Common myeloid progenitor, CD34-positive (primary cell): ENCODE results near the gene DRD2.

Source experiments
- CTCF ChIA-PET: fragments of 350-600 bp; sonication (Branson Sonifier 250); formaldehyde crosslinking; loops from one replicate; lab custom pipeline; 2021; ENCODE audit warnings: antibody characterized with exemption; lab: Charles Lee
- POLR2A ChIA-PET: fragments of 350-600 bp; sonication (Branson Sonifier 250); formaldehyde crosslinking; loops from one replicate; lab custom pipeline; 2021; ENCODE audit warnings: antibody characterized with exemption; lab: Charles Lee
- DNase-seq, 3 donors: peaks; one replicate each; pipeline versions ENCODE4 v3.0.0 to v3.0.0-alpha.2; 2013
- H3K27ac ChIP-seq, 2 experiments: 1 replicate in 1 of 2; 2 replicates in 1 of 2; pipeline ENCODE4 v1.7.0; 2013; ENCODE audit warnings: inconsistent platforms in 2 of 2, low read length in 2 of 2, mild to moderate bottlenecking in 2 of 2, low read depth in 1 of 2, moderate library complexity in 1 of 2; ENCODE audit not compliant: severe bottlenecking in 2 of 2, insufficient read depth in 1 of 2, poor library complexity in 1 of 2
- H3K27me3 ChIP-seq, 5 experiments: replicated peaks in 2 of 5; 1 replicate in 3 of 5; 2 replicates in 2 of 5; pipeline versions ENCODE4 v1.6.1 to v1.7.0; 2013; ENCODE audit warnings: low read length in 4 of 5, mild to moderate bottlenecking in 2 of 5, moderate library complexity in 2 of 5, inconsistent platforms in 1 of 5; ENCODE audit not compliant: insufficient read depth in 5 of 5, control insufficient read depth in 4 of 5
- H3K36me3 ChIP-seq, 4 experiments: 1 replicate in 2 of 4; 2 replicates in 2 of 4; pipeline versions ENCODE4 v1.6.1 to v1.7.0; 2013; ENCODE audit warnings: low read length in 3 of 4, control low read depth in 1 of 4, mild to moderate bottlenecking in 1 of 4; ENCODE audit not compliant: control insufficient read depth in 4 of 4, insufficient read depth in 4 of 4
- H3K4me1 ChIP-seq, 4 experiments: 1 replicate in 3 of 4; 2 replicates in 1 of 4; pipeline versions ENCODE4 v1.6.1 to v1.7.1; 2013; ENCODE audit warnings: low read length in 3 of 4, mild to moderate bottlenecking in 3 of 4, control low read depth in 1 of 4, inconsistent platforms in 1 of 4, moderate library complexity in 1 of 4; ENCODE audit not compliant: control insufficient read depth in 4 of 4, insufficient read depth in 4 of 4; ENCODE audit errors: control extremely low read depth in 1 of 4
- H3K4me3 ChIP-seq, 7 experiments: 1 replicate in 4 of 7; 2 replicates in 3 of 7; pipeline versions ENCODE4 v1.5.1 to v1.7.0; 2013; ENCODE audit warnings: mild to moderate bottlenecking in 7 of 7, low read length in 6 of 7, moderate library complexity in 6 of 7, inconsistent platforms in 2 of 7, low read depth in 2 of 7, control low read depth in 1 of 7; ENCODE audit not compliant: insufficient read depth in 4 of 7, control insufficient read depth in 1 of 7; ENCODE audit errors: extremely low read depth in 1 of 7
- H3K9me3 ChIP-seq, 5 experiments: 1 replicate in 4 of 5; 2 replicates in 1 of 5; pipeline versions ENCODE4 v1.6.1 to v1.7.1; 2013; ENCODE audit warnings: low read length in 4 of 5, mild to moderate bottlenecking in 2 of 5, inconsistent platforms in 1 of 5, low read depth in 1 of 5, moderate library complexity in 1 of 5; ENCODE audit not compliant: control insufficient read depth in 4 of 5, insufficient read depth in 2 of 5; ENCODE audit errors: control extremely low read depth in 1 of 5
- WGBS: methylation state at CpG from one replicate; pipeline ENCODE4 v1.1.5; 2013; ENCODE audit not compliant: insufficient coverage; 5-methylcytosine and 5-hydroxymethylcytosine counted together

DRD2 gene

DNA sequence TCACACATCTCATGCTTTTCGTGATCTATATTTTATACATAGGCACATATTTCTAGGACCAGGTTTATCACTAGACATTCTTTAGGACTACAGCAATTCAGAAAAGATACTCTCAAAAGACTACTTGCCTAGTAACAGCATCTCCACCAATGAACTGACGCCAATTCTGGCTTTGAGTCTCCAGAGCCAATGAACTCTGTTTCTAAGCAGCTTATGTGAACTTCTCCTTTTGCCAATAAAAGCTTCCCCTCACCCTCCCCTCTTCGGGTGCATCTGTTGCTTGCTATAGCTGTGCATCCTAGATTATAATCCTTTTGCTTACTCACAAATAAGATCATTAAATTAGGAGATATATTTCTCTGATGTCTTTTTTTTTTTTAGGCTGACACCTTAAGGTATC is 99.0 kb downstream of the DRD2 start:
- peak; percentile 76 to 97 (median 95) for DNase-seq
- ChIA-PET CTCF (no interaction called here), POLR2A (no interaction called here)
- peaks cover 0 to 6% (median 3%) of the 10 kb centered on the region in 4 experiments for H3K4me1 ChIP-seq
- WGBS, result 0% methylated on average over 2 of the region's 3 CpGs
- H3K9me3 ChIP-seq, result no peaks in the 10 kb centered on the region
- H3K27ac ChIP-seq, result no peak overlapping the region
- H3K36me3 ChIP-seq, result no peaks in the 10 kb centered on the region
- H3K4me3 ChIP-seq, result no peak overlapping the region
- H3K27me3 ChIP-seq, result no peaks in the 10 kb centered on the region

DNA sequence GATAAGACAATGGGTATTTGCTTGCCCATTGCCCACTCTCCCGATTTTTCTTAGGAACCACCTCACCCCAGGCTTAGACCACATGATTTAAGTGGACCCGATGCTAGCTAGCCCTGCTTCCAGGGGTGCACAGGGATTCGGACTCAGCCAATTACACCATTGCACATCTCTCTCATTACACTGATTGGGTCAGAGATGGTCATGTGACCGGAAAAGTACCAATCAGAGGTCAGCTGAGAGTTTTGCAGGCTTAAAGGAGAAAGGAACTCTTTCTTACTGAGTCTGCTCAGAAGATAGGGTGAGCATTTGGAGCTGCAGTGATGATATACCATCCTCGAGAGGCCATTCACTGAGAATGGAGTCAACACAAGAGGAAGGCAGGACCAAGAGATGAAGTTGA is 99.8 kb downstream of the DRD2 start:
- H3K36me3 ChIP-seq, result no peaks in the 10 kb centered on the region
- 100% methylated on average over 4 of the region's 5 CpGs for WGBS
- peak in 1 of 3 donors; percentile 15 for DNase-seq
- H3K4me3 ChIP-seq, result no peak overlapping the region
- no peaks in the 10 kb centered on the region for H3K9me3 ChIP-seq
- H3K27me3 ChIP-seq, result no peaks in the 10 kb centered on the region
- peaks cover 0 to 6% (median 3%) of the 10 kb centered on the region in 4 experiments for H3K4me1 ChIP-seq
- ChIA-PET CTCF (interaction anchor here (1.1 kb wide), 1 partner anchor 1393 kb away, joined by 3 read pairs; no protein-coding TSS in a partner anchor), POLR2A (no interaction called here)
- no peak overlapping the region for H3K27ac ChIP-seq

DNA sequence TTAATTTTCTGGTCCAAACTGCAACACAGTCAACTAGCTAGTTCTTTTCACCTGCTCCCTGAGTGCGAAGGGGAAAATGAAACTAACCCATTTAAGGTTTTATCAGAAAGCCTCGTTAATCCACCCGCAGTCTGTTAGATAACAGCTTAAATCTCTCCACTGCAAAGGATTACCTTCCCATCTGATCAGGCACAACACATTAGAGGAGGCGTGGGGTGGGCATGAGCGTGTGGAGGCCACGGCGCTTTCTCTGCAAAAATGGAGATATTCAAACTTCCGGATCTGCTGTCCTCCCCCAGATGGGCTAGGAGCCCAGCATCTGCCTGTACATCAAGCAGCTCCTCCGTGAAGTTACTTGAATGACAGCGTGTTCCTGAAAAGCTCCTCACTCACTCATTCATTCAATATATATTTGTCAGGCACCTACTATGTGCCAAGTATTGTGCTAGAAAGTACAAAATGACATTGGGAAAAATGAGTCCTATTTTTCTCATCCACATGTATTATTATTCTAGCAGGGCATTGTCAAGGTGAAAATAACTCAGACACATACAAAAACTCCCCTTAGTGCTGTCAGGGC is 101.1 kb downstream of the DRD2 start:
- Histone ChIP-seq H3K4me1 (peaks cover 0 to 6% (median 3%) of the 10 kb centered on the region in 4 experiments), H3K27me3 (no peaks in the 10 kb centered on the region), H3K27ac (no peak overlapping the region), H3K4me3 (no peak overlapping the region), H3K9me3 (no peaks in the 10 kb centered on the region), H3K36me3 (no peaks in the 10 kb centered on the region)
- POLR2A ChIA-PET, result no interaction called here
- CTCF ChIA-PET, result no interaction called here
- 96% methylated on average over 8 of the region's 10 CpGs for WGBS
- DNase-seq, result no peak

- CTCF ChIA-PET, result no interaction called here
- peaks cover 0 to 6% (median 3%) of the 10 kb centered on the region in 4 experiments for H3K4me1 ChIP-seq
- H3K27ac ChIP-seq, result no peak overlapping the region
- H3K27me3 ChIP-seq, result no peaks in the 10 kb centered on the region
- no peak overlapping the region for H3K4me3 ChIP-seq
- POLR2A ChIA-PET, result no interaction called here
- no peak for DNase-seq
- 100% methylated on average over 2 of the region's 3 CpGs for WGBS
- H3K36me3 ChIP-seq, result no peaks in the 10 kb centered on the region
- H3K9me3 ChIP-seq, result no peaks in the 10 kb centered on the region
These were observed 101.9 kb downstream of the DRD2 start for GRCh38 chr11:113373306-113373705.

- Histone ChIP-seq H3K36me3 (no peaks in the 10 kb centered on the region), H3K27me3 (no peaks in the 10 kb centered on the region), H3K4me3 (no peak overlapping the region), H3K27ac (no peak overlapping the region), H3K4me1 (peaks cover 0 to 6% (median 3%) of the 10 kb centered on the region in 4 experiments), H3K9me3 (no peaks in the 10 kb centered on the region)
- ChIA-PET POLR2A (no interaction called here), CTCF (no interaction called here)
- peak in 1 of 3 donors; percentile 29 for DNase-seq
- WGBS, result no CpG with 5 or more reads among the region's 4 CpGs
These were observed 102.9 kb downstream of the DRD2 start for GRCh38 chr11:113372309-113372708.

DNA sequence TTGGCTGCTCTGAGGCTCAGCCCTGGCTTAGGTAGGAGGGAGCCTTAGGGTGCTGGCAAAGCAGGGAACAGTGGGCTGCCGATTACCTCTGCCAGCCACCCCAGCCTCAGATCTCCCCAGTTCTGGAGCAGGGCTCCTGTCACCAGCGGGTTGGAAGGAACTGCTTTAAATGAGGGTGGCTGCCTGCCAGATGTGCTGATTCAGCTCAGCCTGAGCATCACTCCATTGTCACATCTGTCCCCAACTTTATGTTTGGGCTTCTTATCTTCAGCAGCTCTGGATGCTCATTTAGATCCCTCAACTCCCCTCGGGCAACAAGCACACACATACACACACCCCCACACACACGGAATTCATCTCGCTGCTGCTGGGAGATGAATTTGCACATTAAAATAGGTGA is 104.6 kb downstream of the DRD2 start:
- ChIA-PET CTCF (no interaction called here), POLR2A (no interaction called here)
- Histone ChIP-seq H3K27ac (no peak overlapping the region), H3K4me1 (peaks cover 0 to 2% (median under 1%) of the 10 kb centered on the region in 4 experiments), H3K27me3 (peaks cover 0 to 7% (median 2%) of the 10 kb centered on the region in 5 experiments), H3K36me3 (no peaks in the 10 kb centered on the region), H3K9me3 (no peaks in the 10 kb centered on the region), H3K4me3 (no peak overlapping the region)
- no peak for DNase-seq
- 58% methylated on average over 2 of the region's 5 CpGs for WGBS

GRCh38 chr11:113369411-113369810 is 105.8 kb downstream of the DRD2 start:
- Histone ChIP-seq H3K27ac (no peak overlapping the region), H3K4me1 (no peaks in the 10 kb centered on the region), H3K4me3 (no peak overlapping the region), H3K27me3 (peaks cover 0 to 18% (median 3%) of the 10 kb centered on the region in 5 experiments), H3K36me3 (peaks cover 0 to 3% (median 0%) of the 10 kb centered on the region in 4 experiments), H3K9me3 (no peaks in the 10 kb centered on the region)
- ChIA-PET CTCF (no interaction called here), POLR2A (no interaction called here)
- WGBS, result no CpG with 5 or more reads among the region's 3 CpGs
- DNase-seq, result no peak
